DOHH2 (cell line): ENCODE data around the gene LSM6.

Source experiments
- EZH2phosphoT487 ChIP-seq: fragments of 200-600 bp; sonication (generic); IDR thresholded peaks from 2 replicates; pipeline ENCODE4 v1.6.1; 2017; ENCODE audit warnings: borderline replicate concordance, mild to moderate bottlenecking, antibody characterized with exemption, low read length, moderate library complexity, mixed read lengths
- TF ChIP-seq, protein P1 (sequence below): fragments of 200-600 bp; sonication (generic); IDR thresholded peaks from one replicate; pipeline ENCODE4 v1.5.1; 2014; ENCODE audit warnings: antibody characterized with exemption, mild to moderate bottlenecking, low read depth, low read length; ENCODE audit not compliant: poor library complexity, severe bottlenecking

DNA sequence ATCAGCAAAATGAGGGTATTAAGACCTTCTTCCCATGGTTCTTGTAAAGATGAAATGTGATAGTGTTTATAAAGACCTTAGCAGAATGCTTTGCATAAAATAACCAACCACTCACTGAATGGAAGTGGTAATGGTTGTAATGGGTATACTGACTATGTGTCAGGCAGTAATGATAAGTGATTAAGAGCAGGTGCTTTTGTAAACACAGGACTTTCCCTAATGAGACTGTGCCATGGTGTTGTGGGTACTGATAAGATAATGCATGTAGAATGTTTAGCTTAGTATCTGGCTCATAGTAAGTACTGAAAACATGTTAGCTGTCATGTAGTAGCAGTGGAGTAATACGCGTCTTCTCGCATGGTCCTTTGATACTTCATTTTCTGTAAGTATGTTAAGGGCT lies 6.9 kb downstream of the LSM6 start:
- TF ChIP-seq, protein P1, sequence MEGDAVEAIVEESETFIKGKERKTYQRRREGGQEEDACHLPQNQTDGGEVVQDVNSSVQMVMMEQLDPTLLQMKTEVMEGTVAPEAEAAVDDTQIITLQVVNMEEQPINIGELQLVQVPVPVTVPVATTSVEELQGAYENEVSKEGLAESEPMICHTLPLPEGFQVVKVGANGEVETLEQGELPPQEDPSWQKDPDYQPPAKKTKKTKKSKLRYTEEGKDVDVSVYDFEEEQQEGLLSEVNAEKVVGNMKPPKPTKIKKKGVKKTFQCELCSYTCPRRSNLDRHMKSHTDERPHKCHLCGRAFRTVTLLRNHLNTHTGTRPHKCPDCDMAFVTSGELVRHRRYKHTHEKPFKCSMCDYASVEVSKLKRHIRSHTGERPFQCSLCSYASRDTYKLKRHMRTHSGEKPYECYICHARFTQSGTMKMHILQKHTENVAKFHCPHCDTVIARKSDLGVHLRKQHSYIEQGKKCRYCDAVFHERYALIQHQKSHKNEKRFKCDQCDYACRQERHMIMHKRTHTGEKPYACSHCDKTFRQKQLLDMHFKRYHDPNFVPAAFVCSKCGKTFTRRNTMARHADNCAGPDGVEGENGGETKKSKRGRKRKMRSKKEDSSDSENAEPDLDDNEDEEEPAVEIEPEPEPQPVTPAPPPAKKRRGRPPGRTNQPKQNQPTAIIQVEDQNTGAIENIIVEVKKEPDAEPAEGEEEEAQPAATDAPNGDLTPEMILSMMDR: no peak
- no peak for TF ChIP-seq EZH2phosphoT487
